H9 (cell line): ENCODE measurements around the gene ITGB8. TPM values are rescaled to one million over a fixed set of nuclear protein-coding genes. Genes with fewer than 3 reads are reported as not detected.

ENCODE experiments used
- DNase-seq: peaks from one replicate; pipeline ENCODE4 v3.0.0-alpha.2; 2017
- H2AFZ ChIP-seq: one replicate; pipeline ENCODE4 v1.6.1; 2013; ENCODE audit warnings: mild to moderate bottlenecking, low read length, control low read depth, moderate library complexity
- H2AK5ac ChIP-seq: 2 replicates; pipeline ENCODE4 v1.6.1; 2013; ENCODE audit warnings: low read length, control low read depth, mixed read lengths; ENCODE audit not compliant: insufficient read length
- H2BK120ac ChIP-seq: one replicate; pipeline ENCODE4 v1.6.1; 2013; ENCODE audit warnings: low read depth, mild to moderate bottlenecking, low read length, control low read depth, inconsistent platforms; ENCODE audit not compliant: poor library complexity, severe bottlenecking
- H2BK12ac ChIP-seq: 2 replicates; pipeline ENCODE4 v1.6.1; 2013; ENCODE audit warnings: low read length, control low read depth, mixed read lengths, low read depth; ENCODE audit not compliant: insufficient read length
- H2BK15ac ChIP-seq: 2 replicates; pipeline ENCODE4 v1.6.1; 2013; ENCODE audit warnings: low read depth, low read length, control low read depth
- H2BK20ac ChIP-seq: one replicate; pipeline ENCODE4 v1.6.1; 2013; ENCODE audit warnings: low read depth, mild to moderate bottlenecking, low read length, control low read depth, inconsistent platforms; ENCODE audit not compliant: poor library complexity, severe bottlenecking
- H2BK5ac ChIP-seq: 2 replicates; pipeline ENCODE4 v1.6.1; 2013; ENCODE audit warnings: low read length, control low read depth, mixed read lengths; ENCODE audit not compliant: insufficient read length
- H3K14ac ChIP-seq: 2 replicates; pipeline ENCODE4 v1.6.1; 2013; ENCODE audit warnings: low read length, control low read depth; ENCODE audit not compliant: insufficient read depth
- H3K18ac ChIP-seq: 2 replicates; pipeline ENCODE4 v1.6.1; 2013; ENCODE audit warnings: low read depth, mild to moderate bottlenecking, mixed read lengths, low read length, control low read depth; ENCODE audit not compliant: insufficient read length
- H3K23ac ChIP-seq: 2 replicates; pipeline ENCODE4 v1.6.1; 2013; ENCODE audit warnings: low read length, control low read depth, mixed read lengths, low read depth; ENCODE audit not compliant: insufficient read length
- H3K23me2 ChIP-seq: 2 replicates; pipeline ENCODE4 v1.6.1; 2013; ENCODE audit warnings: low read depth, mild to moderate bottlenecking, mixed read lengths, low read length, control low read depth; ENCODE audit not compliant: insufficient read length, poor library complexity, severe bottlenecking
- H3K27ac ChIP-seq: 2 replicates; pipeline ENCODE4 v1.5.1; 2013; ENCODE audit warnings: low read length, control low read depth, mixed read lengths, low read depth; ENCODE audit not compliant: insufficient read length
- H3K27me3 ChIP-seq: 2 replicates; pipeline ENCODE4 v1.6.1; 2013; ENCODE audit warnings: low read length, control low read depth, inconsistent platforms; ENCODE audit not compliant: insufficient read depth
- H3K4ac ChIP-seq: 2 replicates; pipeline ENCODE4 v1.6.1; 2013; ENCODE audit warnings: low read depth, mild to moderate bottlenecking, control low read depth, inconsistent platforms, low read length, moderate library complexity
- H3K4me1 ChIP-seq: 2 replicates; pipeline ENCODE4 v1.6.1; 2013; ENCODE audit warnings: low read length, control low read depth, inconsistent platforms; ENCODE audit not compliant: insufficient read depth
- H3K4me2 ChIP-seq: 2 replicates; pipeline ENCODE4 v1.6.1; 2013; ENCODE audit warnings: low read length, control low read depth, mixed read lengths; ENCODE audit not compliant: insufficient read length, insufficient read depth
- H3K56ac ChIP-seq: 2 replicates; pipeline ENCODE4 v1.6.1; 2013; ENCODE audit warnings: low read depth, mild to moderate bottlenecking, mixed read lengths, low read length, control low read depth; ENCODE audit not compliant: insufficient read length
- H3K79me1 ChIP-seq: 2 replicates; pipeline ENCODE4 v1.6.1; 2013; ENCODE audit warnings: low read depth, mild to moderate bottlenecking, moderate library complexity, low read length, control low read depth, inconsistent platforms; ENCODE audit not compliant: insufficient read depth, poor library complexity, severe bottlenecking
- H3K79me2 ChIP-seq: 2 replicates; pipeline ENCODE4 v1.6.1; 2013; ENCODE audit warnings: low read length, control low read depth, inconsistent platforms; ENCODE audit not compliant: insufficient read depth
- H3K9ac ChIP-seq: 2 replicates; pipeline ENCODE4 v1.6.1; 2013; ENCODE audit warnings: low read length, control low read depth, mixed read lengths; ENCODE audit not compliant: insufficient read length; ENCODE audit errors: extremely low read depth
- H3K9me3 ChIP-seq: one replicate; pipeline ENCODE4 v1.6.1; 2013; ENCODE audit warnings: low read depth, low read length, inconsistent platforms; ENCODE audit not compliant: control insufficient read depth
- H3T11ph ChIP-seq: one replicate; pipeline ENCODE4 v1.6.1; 2013; ENCODE audit warnings: mild to moderate bottlenecking, low read length, control low read depth, inconsistent platforms
- H4K20me1 ChIP-seq: one replicate; pipeline ENCODE4 v1.6.1; 2013; ENCODE audit not compliant: control insufficient read depth, insufficient read length, insufficient read depth
- H4K5ac ChIP-seq: 2 replicates; pipeline ENCODE4 v1.6.1; 2013; ENCODE audit warnings: low read depth, mild to moderate bottlenecking, mixed read lengths, low read length, control low read depth; ENCODE audit not compliant: insufficient read length
- H4K8ac ChIP-seq: replicated peaks from 2 replicates; pipeline ENCODE4 v1.6.1; 2013; ENCODE audit warnings: low read length, control low read depth, mixed read lengths, low read depth; ENCODE audit not compliant: insufficient read length
- H4K91ac ChIP-seq: 2 replicates; pipeline ENCODE4 v1.6.1; 2013; ENCODE audit warnings: low read depth, mild to moderate bottlenecking, moderate library complexity, mixed read lengths, low read length, control low read depth; ENCODE audit not compliant: insufficient read length
- H3K27ac Mint-ChIP-seq, 3 experiments: 2 replicates in 2 of 3; 3 replicates in 1 of 3; pipeline ENCODE4 v1.8.0; 2020 to 2021; ENCODE audit warnings: mixed read lengths in 3 of 3, mild to moderate bottlenecking in 1 of 3, moderate library complexity in 1 of 3
- H3K27me3 Mint-ChIP-seq: 2 replicates; pipeline ENCODE4 v1.8.0; 2021; ENCODE audit warnings: low read depth, mild to moderate bottlenecking, moderate library complexity, mixed read lengths
- H3K36me3 Mint-ChIP-seq, 3 experiments: 2 replicates in 2 of 3; 3 replicates in 1 of 3; pipeline ENCODE4 v1.8.0; 2020 to 2021; ENCODE audit warnings: low read depth in 3 of 3, mixed read lengths in 3 of 3; ENCODE audit not compliant: insufficient read depth in 1 of 3
- H3K4me1 Mint-ChIP-seq, 2 experiments: 2 replicates each; pipeline ENCODE4 v1.8.0; 2020; ENCODE audit warnings: mixed read lengths in 2 of 2
- H3K4me3 Mint-ChIP-seq, 2 experiments: 2 replicates in 1 of 2; 3 replicates in 1 of 2; pipeline ENCODE4 v1.8.0; 2020 to 2021; ENCODE audit warnings: mild to moderate bottlenecking in 2 of 2, mixed read lengths in 2 of 2, moderate library complexity in 1 of 2
- H3K9me3 Mint-ChIP-seq, 2 experiments: 2 replicates in 1 of 2; 3 replicates in 1 of 2; pipeline ENCODE4 v1.8.0; 2020; ENCODE audit warnings: mild to moderate bottlenecking in 2 of 2, mixed read lengths in 2 of 2, moderate library complexity in 1 of 2
- WGBS: extraction: QIAGEN DNeasy Blood & Tissue Kit; methylation state at CpG from one replicate; pipeline ENCODE4 v1.1.7; 2013; ENCODE audit warnings: missing lambda C conversion rate, low lambda C conversion rate, mixed read lengths; ENCODE audit not compliant: insufficient read length; ENCODE audit errors: extremely low coverage; 5-methylcytosine and 5-hydroxymethylcytosine counted together
- total RNA-seq: library from RNA; stranded (reverse); gene quantifications from 2 replicates; pipeline ENCODE4 v1.2.1, GENCODE V29; 2021
- TF ChIP-seq, protein P1 (sequence below): fragments of 200-600 bp; sonication (generic); conservative IDR thresholded peaks from 3 replicates; pipeline ENCODE4 v1.8.0; 2021; ENCODE audit warnings: antibody characterized with exemption, mild to moderate bottlenecking

ITGB8 gene
- total RNA-seq, 1 experiment from 2014 or later, result 7.6 TPM

DNA sequence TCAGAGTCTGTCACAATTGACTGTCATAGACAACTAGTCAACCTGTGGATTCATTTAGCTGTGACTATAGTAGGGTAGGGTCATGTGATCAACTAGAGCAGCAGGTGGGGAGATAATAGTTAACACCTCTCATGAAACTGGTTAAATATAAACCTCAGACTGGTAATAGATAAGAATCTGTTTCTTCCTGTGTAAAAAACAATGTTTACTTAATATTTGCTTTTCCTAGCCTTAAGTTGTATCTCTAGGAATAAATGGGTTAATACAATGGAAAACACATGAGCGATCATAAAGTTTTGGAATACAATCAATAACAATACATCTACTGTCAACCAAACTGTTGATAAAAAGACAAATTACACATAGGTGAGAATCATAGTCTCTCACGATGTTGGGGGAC is 43.4 kb upstream of the ITGB8 start:
- no peak overlapping the region for H2BK5ac ChIP-seq
- H4K5ac ChIP-seq, result no peak overlapping the region
- H4K91ac ChIP-seq, result no peak overlapping the region
- no peak overlapping the region for H2AFZ ChIP-seq
- no peaks in the 10 kb centered on the region for H3K23me2 ChIP-seq
- no peak overlapping the region for H4K8ac ChIP-seq
- H3K56ac ChIP-seq, result no peak overlapping the region
- H2BK20ac ChIP-seq, result no peak overlapping the region
- H3K36me3 Mint-ChIP-seq, result no peaks in the 10 kb centered on the region
- H3K27me3 ChIP-seq, result no peaks in the 10 kb centered on the region
- H3K27ac ChIP-seq, result no peak overlapping the region
- WGBS, result no CpG with 5 or more reads among the region's 2 CpGs
- H3K4ac ChIP-seq, result no peak overlapping the region
- H3K9me3 ChIP-seq, result no peaks in the 10 kb centered on the region
- H3T11ph ChIP-seq, result no peak overlapping the region
- no peaks in the 10 kb centered on the region for H3K4me1 ChIP-seq
- no peak overlapping the region for H3K4me2 ChIP-seq
- H2AK5ac ChIP-seq, result no peak overlapping the region
- no peak overlapping the region for H3K23ac ChIP-seq
- no peak overlapping the region for H2BK12ac ChIP-seq
- H4K20me1 ChIP-seq, result no peaks in the 10 kb centered on the region
- no peak for DNase-seq
- H3K27ac Mint-ChIP-seq, result no peak overlapping the region
- no peaks in the 10 kb centered on the region for H3K79me2 ChIP-seq
- no peak overlapping the region for H2BK120ac ChIP-seq
- TF ChIP-seq, protein P1, sequence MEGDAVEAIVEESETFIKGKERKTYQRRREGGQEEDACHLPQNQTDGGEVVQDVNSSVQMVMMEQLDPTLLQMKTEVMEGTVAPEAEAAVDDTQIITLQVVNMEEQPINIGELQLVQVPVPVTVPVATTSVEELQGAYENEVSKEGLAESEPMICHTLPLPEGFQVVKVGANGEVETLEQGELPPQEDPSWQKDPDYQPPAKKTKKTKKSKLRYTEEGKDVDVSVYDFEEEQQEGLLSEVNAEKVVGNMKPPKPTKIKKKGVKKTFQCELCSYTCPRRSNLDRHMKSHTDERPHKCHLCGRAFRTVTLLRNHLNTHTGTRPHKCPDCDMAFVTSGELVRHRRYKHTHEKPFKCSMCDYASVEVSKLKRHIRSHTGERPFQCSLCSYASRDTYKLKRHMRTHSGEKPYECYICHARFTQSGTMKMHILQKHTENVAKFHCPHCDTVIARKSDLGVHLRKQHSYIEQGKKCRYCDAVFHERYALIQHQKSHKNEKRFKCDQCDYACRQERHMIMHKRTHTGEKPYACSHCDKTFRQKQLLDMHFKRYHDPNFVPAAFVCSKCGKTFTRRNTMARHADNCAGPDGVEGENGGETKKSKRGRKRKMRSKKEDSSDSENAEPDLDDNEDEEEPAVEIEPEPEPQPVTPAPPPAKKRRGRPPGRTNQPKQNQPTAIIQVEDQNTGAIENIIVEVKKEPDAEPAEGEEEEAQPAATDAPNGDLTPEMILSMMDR, result no peak
- no peak overlapping the region for H3K18ac ChIP-seq
- no peaks in the 10 kb centered on the region for H3K27me3 Mint-ChIP-seq
- H3K9ac ChIP-seq, result no peak overlapping the region
- H3K4me3 Mint-ChIP-seq, result no peak overlapping the region
- H3K79me1 ChIP-seq, result no peaks in the 10 kb centered on the region
- no peak overlapping the region for H2BK15ac ChIP-seq
- H3K4me1 Mint-ChIP-seq, result peaks cover 3% of the 10 kb centered on the region in 2 experiments; a peak in 3 of 4 replicates
- no peaks in the 10 kb centered on the region for H3K9me3 Mint-ChIP-seq
- H3K14ac ChIP-seq, result no peak overlapping the region
